Measurements from ENCODE around the gene FAM50A. TPM values are rescaled to one million over a fixed set of nuclear protein-coding genes. Genes with fewer than 3 reads are reported as not detected.

FAM50A gene
- total RNA-seq, 4 donors from 2014 or later: 39.9 to 76.3 (median 47.4) TPM

DNA sequence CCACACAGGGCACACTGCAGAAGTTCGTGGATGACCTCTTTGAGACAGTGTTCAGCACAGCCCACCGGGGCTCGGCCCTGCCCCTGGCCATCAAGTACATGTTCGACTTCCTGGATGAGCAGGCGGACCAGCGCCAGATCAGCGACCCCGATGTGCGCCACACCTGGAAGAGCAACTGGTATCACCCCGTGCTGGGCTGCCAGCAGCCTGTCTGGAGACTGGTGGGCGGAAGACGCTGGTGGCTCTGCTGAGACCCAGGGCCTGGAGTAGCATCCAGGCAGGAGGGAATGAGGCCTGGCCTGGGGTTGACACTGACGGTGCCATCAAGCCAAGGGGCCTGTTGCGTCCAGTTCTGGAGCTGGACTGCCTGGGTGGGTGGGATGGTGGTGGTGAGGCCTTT, 26.5 kb downstream of the FAM50A start:
- intact Hi-C loops (cut with DNase I): no loop called here
- WGBS, 2 donors: 100% methylated on average over 1 of the region's 14 CpGs; no CpG with 5 or more reads in 1 of the 2 donors
- H3K4me1 ChIP-seq: no peaks in the 10 kb centered on the region
- H3K9me3 ChIP-seq: no peaks in the 10 kb centered on the region
- H3K36me3 ChIP-seq: peaks cover 0 to 6% of the 10 kb centered on the region in 2 donors
- TF ChIP-seq, protein P1, sequence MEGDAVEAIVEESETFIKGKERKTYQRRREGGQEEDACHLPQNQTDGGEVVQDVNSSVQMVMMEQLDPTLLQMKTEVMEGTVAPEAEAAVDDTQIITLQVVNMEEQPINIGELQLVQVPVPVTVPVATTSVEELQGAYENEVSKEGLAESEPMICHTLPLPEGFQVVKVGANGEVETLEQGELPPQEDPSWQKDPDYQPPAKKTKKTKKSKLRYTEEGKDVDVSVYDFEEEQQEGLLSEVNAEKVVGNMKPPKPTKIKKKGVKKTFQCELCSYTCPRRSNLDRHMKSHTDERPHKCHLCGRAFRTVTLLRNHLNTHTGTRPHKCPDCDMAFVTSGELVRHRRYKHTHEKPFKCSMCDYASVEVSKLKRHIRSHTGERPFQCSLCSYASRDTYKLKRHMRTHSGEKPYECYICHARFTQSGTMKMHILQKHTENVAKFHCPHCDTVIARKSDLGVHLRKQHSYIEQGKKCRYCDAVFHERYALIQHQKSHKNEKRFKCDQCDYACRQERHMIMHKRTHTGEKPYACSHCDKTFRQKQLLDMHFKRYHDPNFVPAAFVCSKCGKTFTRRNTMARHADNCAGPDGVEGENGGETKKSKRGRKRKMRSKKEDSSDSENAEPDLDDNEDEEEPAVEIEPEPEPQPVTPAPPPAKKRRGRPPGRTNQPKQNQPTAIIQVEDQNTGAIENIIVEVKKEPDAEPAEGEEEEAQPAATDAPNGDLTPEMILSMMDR (IDR thresholded peaks at IDR 0.05): no peak
- no peak for TF ChIP-seq POLR2A (IDR thresholded peaks at IDR 0.05)
- H3K4me3 ChIP-seq (replicated peaks in 1 of 3): no peak overlapping the region
- H3K27me3 ChIP-seq: no peaks in the 10 kb centered on the region
- DNase-seq: no peak
- no peak overlapping the region for H3K27ac ChIP-seq

GRCh38 chrX:154470914-154471568, 27.1 kb downstream of the FAM50A start:
- WGBS, 2 donors: 86 to 88% methylated on average over 4 to 10 of the region's 23 CpGs
- no peak overlapping the region for H3K27ac ChIP-seq
- H3K4me3 ChIP-seq (replicated peaks in 1 of 3): no peak overlapping the region
- H3K36me3 ChIP-seq: peaks cover 0 to 6% of the 10 kb centered on the region in 2 donors
- TF ChIP-seq POLR2A (IDR thresholded peaks at IDR 0.05): no peak
- TF ChIP-seq, protein P1 (IDR thresholded peaks at IDR 0.05): no peak
- intact Hi-C loops (cut with DNase I): no loop called here
- no peaks in the 10 kb centered on the region for H3K4me1 ChIP-seq
- H3K27me3 ChIP-seq: no peaks in the 10 kb centered on the region
- DNase-seq: no peak
- no peaks in the 10 kb centered on the region for H3K9me3 ChIP-seq

GRCh38 chrX:154471839-154472684, 28.1 kb downstream of the FAM50A start:
- no peak overlapping the region for H3K4me3 ChIP-seq (replicated peaks in 1 of 3)
- intact Hi-C loops (cut with DNase I): no loop called here
- H3K4me1 ChIP-seq: no peaks in the 10 kb centered on the region
- no peak for TF ChIP-seq POLR2A (IDR thresholded peaks at IDR 0.05)
- TF ChIP-seq, protein P1 (IDR thresholded peaks at IDR 0.05): no peak
- H3K27me3 ChIP-seq: no peaks in the 10 kb centered on the region
- WGBS, 2 donors: 90 to 98% methylated on average over 8 to 13 of the region's 23 CpGs
- H3K27ac ChIP-seq: no peak overlapping the region
- no peaks in the 10 kb centered on the region for H3K36me3 ChIP-seq
- no peaks in the 10 kb centered on the region for H3K9me3 ChIP-seq
- DNase-seq: no peak

- intact Hi-C loops (cut with DNase I): no loop called here
- WGBS, 2 donors: 82 to 88% methylated on average over 17 to 22 of the region's 28 CpGs
- no peak overlapping the region for H3K27ac ChIP-seq
- H3K9me3 ChIP-seq: no peaks in the 10 kb centered on the region
- H3K4me3 ChIP-seq (replicated peaks in 1 of 3): no peak overlapping the region
- no peaks in the 10 kb centered on the region for H3K4me1 ChIP-seq
- TF ChIP-seq, protein P1 (IDR thresholded peaks at IDR 0.05): no peak
- TF ChIP-seq POLR2A (IDR thresholded peaks at IDR 0.05): no peak
- no peaks in the 10 kb centered on the region for H3K36me3 ChIP-seq
- no peak for DNase-seq
- H3K27me3 ChIP-seq: no peaks in the 10 kb centered on the region
Measured at GRCh38 chrX:154472685-154473632, 29.0 kb downstream of the FAM50A start.
